GM15510 (cell line): ENCODE measurements around the gene ADGRG6.

Source experiments
- POLR2A ChIP-seq: IDR thresholded peaks from 3 replicates; pipeline ENCODE4 v1.6.1; 2011; ENCODE audit warnings: borderline replicate concordance; ENCODE audit not compliant: insufficient read length; ENCODE audit errors: extremely low read depth

ADGRG6 gene

DNA sequence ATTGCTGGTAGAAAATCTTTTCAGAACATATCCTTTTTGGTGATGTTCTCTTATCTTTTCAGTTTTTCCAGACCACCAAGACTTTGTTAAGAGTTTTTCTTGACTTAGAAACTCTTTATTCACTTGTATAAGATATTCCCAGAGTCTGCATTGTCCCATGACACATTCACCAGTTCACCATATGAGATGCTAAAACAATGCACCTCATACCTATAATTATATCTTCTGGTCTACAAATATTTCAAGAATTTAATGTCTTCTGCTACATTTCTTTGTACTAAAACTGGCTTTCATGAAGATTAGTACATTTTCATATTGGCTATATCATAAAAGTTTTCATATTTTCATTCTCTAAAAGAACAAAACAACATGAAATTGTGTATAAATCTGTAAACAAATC lies 111.3 kb downstream of the ADGRG6 start:
- TF ChIP-seq POLR2A: no peak

DNA sequence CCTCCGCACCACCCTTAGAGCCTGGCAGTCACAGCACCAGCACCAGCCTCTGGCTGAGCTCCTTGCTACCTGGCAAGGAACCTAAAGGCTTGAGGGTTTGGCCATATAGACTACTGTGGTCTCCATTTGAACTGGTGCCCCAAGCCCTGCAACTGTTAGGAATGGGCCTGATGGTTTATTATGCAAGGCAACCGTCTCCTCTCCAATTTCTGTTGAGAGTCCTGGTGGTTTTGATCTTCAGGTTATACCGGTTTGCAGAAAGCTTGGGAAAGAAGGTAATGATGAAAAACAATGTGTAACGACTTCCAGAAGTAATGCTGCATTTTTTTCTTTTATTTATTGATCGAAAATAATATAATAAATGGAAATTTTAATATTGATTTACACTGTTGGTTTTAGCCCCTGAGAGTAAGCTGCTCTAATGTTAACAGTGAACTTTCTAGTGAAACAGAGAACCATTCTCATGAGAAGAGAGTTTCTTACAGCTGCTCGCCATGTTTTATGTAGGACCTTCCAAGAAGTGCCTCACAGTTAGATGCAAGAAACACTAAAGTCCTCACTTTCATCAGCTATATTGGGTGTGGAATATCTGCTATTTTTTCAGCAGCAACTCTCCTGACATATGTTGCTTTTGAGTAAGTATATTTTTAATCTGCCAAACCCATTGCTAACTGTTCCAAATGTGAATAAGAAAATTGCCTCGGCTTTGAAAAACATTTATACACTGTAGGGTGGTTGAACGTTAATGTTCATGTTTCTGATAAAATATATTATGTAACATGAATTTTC lies 112.8 kb downstream of the ADGRG6 start:
- no peak for TF ChIP-seq POLR2A

DNA sequence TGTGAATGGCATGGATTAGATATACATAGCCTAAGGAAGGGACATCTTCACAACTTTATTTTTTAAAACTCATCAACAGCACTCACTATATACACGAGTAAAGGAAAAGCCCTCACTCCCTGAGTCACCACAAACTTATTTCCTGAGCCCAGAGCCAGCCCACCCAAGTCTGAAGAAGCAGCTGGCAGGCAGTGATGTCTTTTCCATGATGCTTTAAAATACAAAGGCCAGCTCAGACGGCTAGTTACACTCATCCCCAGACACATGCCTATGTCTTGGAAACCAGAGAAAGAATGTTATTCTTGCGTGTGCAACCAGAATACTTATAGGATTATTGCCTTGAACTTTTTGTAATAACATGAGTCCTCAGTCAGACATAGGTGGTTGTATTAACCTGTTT lies 114.4 kb downstream of the ADGRG6 start:
- TF ChIP-seq POLR2A: no peak

DNA sequence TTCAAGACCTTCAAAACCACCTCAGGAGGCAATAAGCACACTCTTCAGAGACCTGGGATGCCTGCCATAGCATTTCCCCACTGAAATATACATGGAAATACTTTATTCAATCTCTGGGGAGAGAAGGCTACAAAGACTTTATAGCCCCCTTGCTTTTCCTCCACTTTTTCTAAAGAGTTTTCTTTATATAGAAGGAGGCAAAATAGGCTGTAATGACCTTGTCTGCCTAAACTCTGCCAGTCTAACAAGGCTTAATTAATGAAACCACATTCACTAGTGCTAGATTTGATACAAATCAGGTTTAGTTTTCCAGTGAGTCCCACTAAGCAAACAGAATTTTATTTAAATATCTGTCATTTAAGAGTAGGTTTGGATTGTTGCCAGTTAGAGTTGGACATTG lies 114.9 kb downstream of the ADGRG6 start:
- no peak for TF ChIP-seq POLR2A

DNA sequence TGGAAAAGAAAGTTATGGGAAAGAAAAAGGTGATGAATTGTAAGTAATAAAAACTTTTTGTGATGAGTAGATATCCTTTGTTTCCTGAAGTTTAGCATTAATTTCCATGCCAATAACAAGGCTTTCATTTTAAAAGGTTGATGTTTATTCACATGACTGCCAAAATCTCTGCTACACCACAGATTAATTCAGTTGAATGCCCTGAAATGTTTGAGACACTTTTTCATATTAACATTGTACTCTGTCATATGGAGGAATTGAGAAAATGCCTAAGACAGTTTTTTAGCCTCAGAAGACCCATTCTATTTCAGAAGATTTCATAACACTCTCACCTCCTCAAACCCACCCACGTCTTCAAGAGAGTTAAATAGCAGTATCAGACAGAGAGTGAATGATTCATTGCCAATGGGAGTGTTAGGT lies 115.5 kb downstream of the ADGRG6 start:
- TF ChIP-seq POLR2A: no peak

DNA sequence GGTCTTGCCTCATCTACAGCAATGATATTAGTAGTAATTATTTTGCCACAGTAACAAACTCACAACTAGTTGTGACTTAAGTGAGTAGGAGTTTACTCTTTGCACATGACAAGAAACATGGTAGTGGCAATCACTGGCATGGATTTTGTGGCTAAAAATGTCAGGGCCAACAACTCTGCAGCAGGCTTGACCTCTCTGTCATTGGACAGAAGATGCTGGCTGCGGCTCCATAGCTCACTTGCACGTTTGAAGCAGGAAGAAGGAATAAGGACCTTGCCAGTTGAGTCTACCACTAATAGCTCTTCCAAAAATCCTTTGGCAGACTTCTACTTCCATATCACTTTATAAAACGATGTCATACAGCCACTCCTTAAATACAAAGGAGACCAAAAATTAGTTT lies 117.3 kb downstream of the ADGRG6 start:
- no peak for TF ChIP-seq POLR2A

DNA sequence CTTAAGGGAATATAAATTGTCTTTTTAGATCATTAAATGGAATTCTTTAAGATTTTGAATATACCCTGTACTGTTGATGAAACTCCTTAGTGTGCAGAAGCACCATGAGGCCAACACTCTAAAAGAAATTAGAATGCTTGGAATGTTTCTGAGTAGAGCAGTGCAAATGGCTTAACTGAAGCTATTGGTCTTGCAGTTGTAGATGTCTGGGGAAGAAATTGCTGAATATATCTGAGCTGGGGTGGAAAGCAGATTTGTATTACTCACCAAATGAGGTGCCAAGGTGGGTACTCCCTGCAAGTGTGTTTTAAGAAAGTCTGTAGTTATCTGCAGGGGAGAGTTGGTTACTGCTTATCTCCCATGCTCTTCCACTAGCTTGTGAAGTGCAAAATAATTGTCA lies 119.0 kb downstream of the ADGRG6 start:
- TF ChIP-seq POLR2A: no peak

DNA sequence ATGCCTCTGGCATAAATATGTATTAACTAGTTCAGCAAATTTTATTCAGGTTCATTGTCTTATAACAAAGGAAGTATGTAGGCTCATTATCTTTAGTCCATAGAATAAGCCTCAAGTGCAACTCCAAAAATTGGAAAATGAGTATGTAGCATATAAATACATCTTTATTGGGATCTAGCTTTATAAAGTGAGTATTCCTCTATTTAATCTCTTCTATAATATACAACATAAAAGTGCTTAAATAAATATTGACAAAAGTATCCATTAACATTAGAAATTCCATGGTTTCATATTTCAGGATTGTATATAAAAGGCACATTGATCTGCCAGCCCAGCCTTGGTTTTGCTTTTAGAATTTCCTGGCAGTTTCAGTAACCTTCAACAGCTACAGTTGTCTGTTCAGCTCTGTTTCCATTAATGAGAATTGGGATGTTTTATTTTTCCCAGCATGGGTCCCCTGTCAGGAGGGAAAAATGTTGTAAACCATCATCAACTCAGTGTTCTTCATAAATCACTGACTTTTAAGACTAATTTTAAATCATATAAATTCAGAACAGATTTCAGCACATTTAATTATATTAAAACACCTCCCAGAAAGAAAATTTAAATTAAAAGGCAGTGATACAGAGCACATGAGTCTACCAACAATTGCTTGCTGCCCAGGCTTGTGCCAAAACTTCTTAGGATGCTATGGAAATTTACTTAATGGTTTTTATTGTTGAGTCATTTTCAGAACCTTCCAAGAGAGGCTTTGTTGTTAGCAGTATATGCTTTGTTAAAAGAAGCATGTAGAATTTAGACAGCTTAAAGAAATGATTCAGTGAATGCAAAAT lies 119.7 kb downstream of the ADGRG6 start:
- TF ChIP-seq POLR2A: no peak

DNA sequence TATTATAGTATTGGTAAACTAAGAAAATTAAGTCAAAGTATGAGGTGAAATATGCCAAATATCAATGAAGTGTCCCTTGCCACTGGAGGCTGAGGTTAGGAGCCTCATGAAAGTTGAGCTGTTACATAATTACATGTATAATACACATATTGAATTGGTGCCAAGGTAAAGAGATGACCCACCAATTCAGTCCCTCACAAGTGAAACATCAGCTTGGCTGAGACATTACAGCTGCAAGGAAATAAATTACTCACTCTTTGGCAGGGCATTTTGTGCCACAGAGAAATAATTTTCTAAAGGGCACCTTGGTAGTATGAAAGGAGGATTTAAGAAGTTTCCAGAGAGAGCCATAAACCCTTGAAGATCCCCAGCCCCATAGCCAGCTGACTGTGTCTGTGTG lies 127.4 kb downstream of the ADGRG6 start:
- TF ChIP-seq POLR2A: no peak

DNA sequence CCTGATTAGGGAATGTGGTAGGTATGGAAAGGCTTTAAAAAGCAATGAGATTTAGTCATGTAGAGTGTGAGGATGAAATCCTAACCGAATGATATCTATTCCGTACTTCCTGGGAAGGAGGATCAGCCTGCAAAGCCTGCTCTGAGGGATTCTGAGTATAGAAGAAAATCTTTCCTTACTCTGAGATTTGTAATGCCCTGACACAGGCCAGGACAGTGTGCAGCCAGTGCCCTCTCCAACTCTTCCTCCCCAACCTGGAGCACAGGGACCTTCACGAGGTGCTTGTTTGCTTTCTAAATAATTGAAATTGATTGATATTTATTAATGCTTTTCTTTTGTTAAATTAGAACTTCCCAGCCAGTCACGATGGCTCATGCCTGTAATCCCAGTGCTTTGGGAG lies 131.6 kb downstream of the ADGRG6 start:
- TF ChIP-seq POLR2A: no peak

DNA sequence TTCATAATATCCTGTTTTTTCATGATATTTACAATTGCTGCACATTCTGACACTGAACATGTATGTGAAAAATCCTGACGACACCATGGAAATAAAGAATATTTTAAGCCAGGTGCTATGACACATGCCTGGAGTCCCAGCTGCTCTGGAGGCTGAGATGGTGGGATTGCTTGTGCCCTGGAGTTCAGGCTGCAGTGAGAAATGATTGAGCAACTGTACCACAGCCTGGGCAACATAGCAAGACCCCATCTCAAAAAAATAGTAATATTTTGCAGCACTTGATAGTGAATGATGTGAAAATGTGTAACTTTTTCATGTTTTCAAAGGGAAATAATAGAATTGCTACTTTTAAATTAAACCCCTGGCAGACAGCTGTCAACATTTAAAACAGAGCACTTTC lies 137.1 kb downstream of the ADGRG6 start:
- TF ChIP-seq POLR2A: no peak

DNA sequence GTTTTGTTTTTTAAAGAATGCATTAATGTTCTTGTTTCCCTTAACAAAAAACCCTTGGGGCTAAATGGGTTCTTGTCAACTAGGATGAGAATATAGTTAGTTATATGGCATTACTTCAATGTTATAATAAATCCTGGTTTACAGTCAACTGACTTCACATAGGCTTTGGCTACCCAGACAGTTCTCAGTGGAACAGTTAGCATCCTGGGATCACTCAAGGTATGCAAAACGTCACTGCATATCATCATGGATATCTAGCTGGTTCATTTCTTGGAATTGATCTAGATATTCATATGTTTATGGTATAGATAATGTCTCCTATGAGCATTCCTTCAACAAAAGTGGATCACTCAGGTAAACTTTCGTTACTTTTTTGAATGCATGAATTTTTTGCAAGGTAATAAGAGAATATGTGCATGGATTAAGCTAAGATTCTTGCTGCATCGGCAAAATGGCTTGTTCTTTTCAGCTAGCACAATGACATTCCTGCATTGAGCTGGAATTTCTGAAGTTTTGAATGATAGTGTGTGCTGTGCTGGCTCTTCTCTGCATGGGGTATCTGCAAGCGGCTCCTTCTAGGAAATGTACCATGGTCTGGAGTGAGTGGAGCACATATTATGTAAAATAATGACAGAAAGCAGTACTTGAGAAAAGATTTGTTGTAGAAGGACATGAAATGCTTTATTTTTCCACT lies 138.9 kb downstream of the ADGRG6 start:
- no peak for TF ChIP-seq POLR2A

DNA sequence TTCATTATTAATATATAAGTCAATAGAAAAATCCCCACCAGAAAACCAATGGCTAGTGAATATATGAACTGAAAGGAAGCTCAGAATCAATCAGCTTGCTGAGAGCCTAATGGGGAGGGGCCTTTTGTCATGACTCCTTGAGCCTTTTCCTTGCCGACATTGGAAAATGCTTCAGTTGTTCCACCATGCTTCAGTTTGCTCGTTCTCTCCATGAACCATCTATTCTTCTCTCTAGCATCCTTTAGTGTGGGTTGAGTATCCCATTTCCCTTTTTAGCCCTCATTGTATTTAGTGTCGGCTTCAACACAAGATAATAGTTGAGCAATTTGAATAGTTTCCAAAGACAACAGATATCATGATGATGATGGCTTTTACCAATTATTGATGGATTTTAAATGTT lies 139.9 kb downstream of the ADGRG6 start:
- TF ChIP-seq POLR2A: no peak

DNA sequence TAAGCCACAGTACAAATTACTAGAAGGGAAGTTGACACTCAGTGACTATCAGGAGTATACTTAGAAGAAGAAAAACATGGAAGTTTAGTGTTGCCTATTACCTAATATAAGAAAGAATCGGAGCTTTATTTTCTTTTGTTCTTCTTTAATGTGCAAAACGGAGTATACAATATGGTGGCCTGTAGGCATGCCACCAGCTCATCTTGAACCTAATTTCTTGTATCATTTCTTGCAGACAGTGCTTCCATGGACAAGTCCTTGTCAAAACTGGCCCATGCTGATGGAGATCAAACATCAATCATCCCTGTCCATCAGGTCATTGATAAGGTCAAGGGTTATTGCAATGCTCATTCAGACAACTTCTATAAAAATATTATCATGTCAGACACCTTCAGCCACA lies 141.3 kb downstream of the ADGRG6 start:
- TF ChIP-seq POLR2A: no peak

DNA sequence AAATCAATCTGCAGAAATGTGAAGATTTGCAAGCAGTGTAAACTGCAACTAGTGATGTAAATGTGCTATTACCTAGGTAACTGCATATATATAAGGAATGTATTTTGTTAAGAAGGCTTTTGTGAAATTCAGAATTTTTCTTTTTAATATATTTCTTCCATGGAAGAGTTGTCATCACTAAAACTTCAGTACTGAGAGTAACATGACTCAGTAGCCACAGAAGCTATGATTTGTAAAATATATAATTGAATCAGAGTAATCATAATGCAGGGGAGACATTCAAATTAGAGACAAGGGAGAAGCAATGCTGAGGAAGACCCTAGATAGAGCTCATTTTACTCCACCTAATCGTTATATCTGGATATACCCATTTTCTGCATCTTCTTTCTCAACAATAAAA lies 141.7 kb downstream of the ADGRG6 start:
- TF ChIP-seq POLR2A: no peak
